Fibroblast of mammary gland (primary cell): ENCODE measurements around the gene RUVBL2.
A peak's percentile ranks its signal among the peaks of the same experiment; 100 is the strongest.
"Not testable (repeated sequence)": the region's sequence is repeated elsewhere in the genome, so short reads cannot be mapped to it uniquely, and the experiment has no call there.

Experiments
- DNase-seq: peaks from one replicate; pipeline ENCODE4 v3.0.0-alpha.2; 2010; ENCODE audit warnings: low read depth
- H3K4me3 ChIP-seq: 2 replicates; pipeline ENCODE4 v1.5.1; 2011; ENCODE audit warnings: low read depth, mild to moderate bottlenecking, low read length, moderate library complexity; ENCODE audit not compliant: control insufficient read depth
- CTCF ChIP-seq: conservative IDR thresholded peaks from 2 replicates; pipeline ENCODE4 v1.5.1; 2011; ENCODE audit warnings: low read depth, low read length, inconsistent platforms; ENCODE audit not compliant: control insufficient read depth, insufficient read depth

RUVBL2 gene

GRCh38 chr19:49029749-49030148 lies 36.1 kb downstream of the RUVBL2 start:
- not testable (repeated sequence) for H3K4me3 ChIP-seq
- peak; percentile 23 for DNase-seq

- not testable (repeated sequence) for DNase-seq, H3K4me3 ChIP-seq
These were observed 36.6 kb downstream of the RUVBL2 start for GRCh38 chr19:49030323-49030722.

GRCh38 chr19:49031642-49032301 lies 38.1 kb downstream of the RUVBL2 start, which contains the start of gene CGB2:
CGB2 (plus strand) TSS chr19:49031890; CDS start chr19:49032096, 206 bp downstream.
- H3K4me3 ChIP-seq: not testable (repeated sequence)
- DNase-seq: peak; percentile 37
- TF ChIP-seq CTCF: peak; percentile 25

GRCh38 chr19:49036815-49037214 lies 43.1 kb downstream of the RUVBL2 start, which contains the start of gene CGB1:
CGB1 (minus strand) TSS chr19:49036895; CDS start chr19:49036711, 184 bp downstream.
- not testable (repeated sequence) for DNase-seq, H3K4me3 ChIP-seq
- TF ChIP-seq CTCF: peak; percentile 38

- DNase-seq, H3K4me3 ChIP-seq: not testable (repeated sequence)
These were observed 44.4 kb downstream of the RUVBL2 start for GRCh38 chr19:49038111-49038510.

GRCh38 chr19:49038557-49039276 lies 45.0 kb downstream of the RUVBL2 start:
- DNase-seq: peak; percentile 78
- H3K4me3 ChIP-seq: not testable (repeated sequence)

- not testable (repeated sequence) for DNase-seq, H3K4me3 ChIP-seq
These were observed 46.0 kb downstream of the RUVBL2 start for GRCh38 chr19:49039736-49040135.

- no peak for TF ChIP-seq CTCF
- peak; percentile 26 for DNase-seq
- no peak overlapping the region for H3K4me3 ChIP-seq
These were observed 48.5 kb downstream of the RUVBL2 start for GRCh38 chr19:49042177-49042576.

- H3K4me3 ChIP-seq, DNase-seq: not testable (repeated sequence)
These were observed 49.0 kb downstream of the RUVBL2 start for GRCh38 chr19:49042666-49043065.

- not testable (repeated sequence) for DNase-seq, H3K4me3 ChIP-seq
These were observed 49.9 kb downstream of the RUVBL2 start, which contains the start of gene CGB5 for GRCh38 chr19:49043548-49043947. CGB5 (plus strand) TSS chr19:49043848; CDS start chr19:49044210, 362 bp downstream.

GRCh38 chr19:49049011-49049410 lies 55.3 kb downstream of the RUVBL2 start, which contains the start of gene CGB8:
CGB8 (minus strand) TSS chr19:49049111; CDS start chr19:49048739, 372 bp downstream.
- not testable (repeated sequence) for H3K4me3 ChIP-seq, DNase-seq

- not testable (repeated sequence) for DNase-seq, H3K4me3 ChIP-seq
These were observed 56.1 kb downstream of the RUVBL2 start for GRCh38 chr19:49049834-49050233.

- H3K4me3 ChIP-seq: not testable (repeated sequence)
- DNase-seq: peak; percentile 68
These were observed 56.8 kb downstream of the RUVBL2 start for GRCh38 chr19:49050376-49051033.
